Activated T-cell treated with anti-CD3 and anti-CD28 coated beads, Interleukin-2, amount 50 U/mL, for 72 hours (primary cell): ENCODE data around the gene GPR61. TPM values are rescaled to one million over a fixed set of nuclear protein-coding genes. Genes with fewer than 3 reads are reported as not detected.

Experiments used
- ATAC-seq, 2 donors: fragments of 150-1000 bp; cut with Tn5 transposase; replicated peaks in 1 of 2; 2 replicates each; pipeline ENCODE4 v1.10.0; 2021; ENCODE audit warnings: moderate library complexity in 2 of 2, mild to moderate bottlenecking in 1 of 2
- DNase-seq, 2 donors: peaks; one replicate each; pipeline ENCODE4 v3.0.0; 2021 to 2022; ENCODE audit warnings: mixed read lengths in 1 of 2
- H3K27ac Mint-ChIP-seq: one replicate; pipeline ENCODE4 v1.8.0; 2022; ENCODE audit warnings: mild to moderate bottlenecking, moderate library complexity, mixed read lengths
- H3K27me3 Mint-ChIP-seq: one replicate; pipeline ENCODE4 v1.8.0; 2022; ENCODE audit warnings: low read depth, mixed read lengths
- H3K36me3 Mint-ChIP-seq, 2 donors: one replicate each; pipeline ENCODE4 v1.8.0; 2022; ENCODE audit warnings: mixed read lengths in 2 of 2, mild to moderate bottlenecking in 1 of 2; ENCODE audit not compliant: insufficient read depth in 2 of 2
- H3K4me1 Mint-ChIP-seq: one replicate; pipeline ENCODE4 v1.8.0; 2022; ENCODE audit warnings: low read depth, mixed read lengths
- H3K4me3 Mint-ChIP-seq, 2 donors: one replicate each; pipeline ENCODE4 v1.8.0; 2022; ENCODE audit warnings: mild to moderate bottlenecking in 2 of 2, mixed read lengths in 2 of 2, moderate library complexity in 2 of 2
- H3K9me3 Mint-ChIP-seq, 2 donors: one replicate each; pipeline ENCODE4 v1.8.0; 2022; ENCODE audit warnings: mixed read lengths in 2 of 2
- total RNA-seq, 2 donors: library from RNA; stranded (reverse); gene quantifications; one replicate each; pipeline ENCODE4 v1.2.3, GENCODE V29; 2022

The GPR61 gene
- total RNA-seq, 2 donors from 2014 or later: not detected

DNA sequence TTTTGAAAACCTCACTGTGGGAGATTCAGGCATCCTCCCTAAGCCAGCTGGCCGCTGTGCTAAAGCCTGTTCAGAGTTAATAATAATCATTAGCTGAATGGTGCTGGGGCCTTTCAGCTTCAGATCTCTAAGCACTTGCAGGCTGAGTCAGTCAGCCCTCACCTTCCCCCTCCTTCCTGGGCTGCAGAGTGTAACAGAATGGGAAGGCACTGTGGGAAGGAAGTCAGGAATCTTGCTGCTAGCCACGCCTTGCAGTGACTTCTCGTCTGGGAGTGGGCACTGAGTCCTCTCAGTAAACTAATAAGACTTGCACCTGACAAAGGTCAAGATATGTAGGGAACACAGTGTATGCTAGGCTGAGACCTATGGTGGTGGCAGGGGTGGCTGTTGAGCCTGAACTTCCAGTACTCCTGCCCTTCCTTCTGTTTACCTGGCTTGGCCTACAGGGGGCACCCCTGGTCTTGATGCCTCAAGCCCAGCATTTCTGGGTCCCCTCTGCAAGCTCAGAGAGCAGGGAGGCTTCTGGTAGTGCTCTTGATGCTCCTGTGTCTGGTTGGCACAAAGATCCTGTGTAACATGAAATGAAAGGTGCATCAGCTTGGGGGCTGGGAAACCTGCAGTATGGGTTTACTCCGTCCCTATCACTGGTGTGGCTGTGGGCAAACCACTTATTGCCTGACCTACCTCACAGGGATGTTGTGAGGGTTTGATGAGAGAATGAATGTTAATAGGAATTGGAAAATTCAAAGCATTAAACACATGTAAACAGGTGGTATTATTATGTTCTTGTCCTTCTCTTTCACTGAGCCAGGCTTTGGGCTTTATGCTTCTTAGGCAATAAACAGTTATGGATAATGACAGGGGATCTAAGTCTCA lies 39.8 kb upstream of the GPR61 start:
- peak overlapping the region; percentile 38 for H3K27ac Mint-ChIP-seq
- no peaks in the 10 kb centered on the region for H3K27me3 Mint-ChIP-seq
- no peaks in the 10 kb centered on the region for H3K9me3 Mint-ChIP-seq
- DNase-seq: peak; percentile 56 to 70
- H3K4me1 Mint-ChIP-seq: peaks cover 91% of the 10 kb centered on the region
- H3K4me3 Mint-ChIP-seq: peak overlapping the region in 1 of 2 donors; percentile 20
- peaks cover 0 to 5% of the 10 kb centered on the region in 2 donors for H3K36me3 Mint-ChIP-seq
- peak in 1 of 2 donors; percentile 25 for ATAC-seq

DNA sequence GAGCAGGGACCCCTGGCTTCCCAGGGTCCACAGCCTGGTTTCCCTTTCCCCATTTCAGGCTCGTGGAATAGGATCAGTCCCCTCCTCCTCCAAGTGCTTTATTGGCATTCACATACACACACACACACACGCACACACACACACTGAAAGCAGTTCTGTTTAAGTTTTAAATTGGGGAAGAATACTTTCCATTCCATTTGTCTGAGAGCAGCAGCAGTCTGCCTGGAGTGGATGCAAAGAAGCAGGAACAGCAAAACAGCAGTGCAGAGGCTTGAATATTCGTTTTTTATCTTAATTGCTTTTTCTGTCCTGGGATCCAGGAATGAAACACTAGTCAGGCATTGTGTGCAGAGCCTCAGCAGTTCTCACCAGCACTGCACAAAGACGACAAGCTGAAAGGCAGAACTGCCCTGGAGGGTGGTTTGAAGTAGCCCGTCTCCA lies 38.7 kb upstream of the GPR61 start:
- DNase-seq: no peak
- Mint-ChIP-seq H3K4me3 (no peak overlapping the region), H3K27me3 (no peaks in the 10 kb centered on the region), H3K4me1 (peaks cover 86% of the 10 kb centered on the region), H3K27ac (no peak overlapping the region), H3K36me3 (peaks cover 0 to 5% of the 10 kb centered on the region in 2 donors), H3K9me3 (no peaks in the 10 kb centered on the region)
- no peak for ATAC-seq

DNA sequence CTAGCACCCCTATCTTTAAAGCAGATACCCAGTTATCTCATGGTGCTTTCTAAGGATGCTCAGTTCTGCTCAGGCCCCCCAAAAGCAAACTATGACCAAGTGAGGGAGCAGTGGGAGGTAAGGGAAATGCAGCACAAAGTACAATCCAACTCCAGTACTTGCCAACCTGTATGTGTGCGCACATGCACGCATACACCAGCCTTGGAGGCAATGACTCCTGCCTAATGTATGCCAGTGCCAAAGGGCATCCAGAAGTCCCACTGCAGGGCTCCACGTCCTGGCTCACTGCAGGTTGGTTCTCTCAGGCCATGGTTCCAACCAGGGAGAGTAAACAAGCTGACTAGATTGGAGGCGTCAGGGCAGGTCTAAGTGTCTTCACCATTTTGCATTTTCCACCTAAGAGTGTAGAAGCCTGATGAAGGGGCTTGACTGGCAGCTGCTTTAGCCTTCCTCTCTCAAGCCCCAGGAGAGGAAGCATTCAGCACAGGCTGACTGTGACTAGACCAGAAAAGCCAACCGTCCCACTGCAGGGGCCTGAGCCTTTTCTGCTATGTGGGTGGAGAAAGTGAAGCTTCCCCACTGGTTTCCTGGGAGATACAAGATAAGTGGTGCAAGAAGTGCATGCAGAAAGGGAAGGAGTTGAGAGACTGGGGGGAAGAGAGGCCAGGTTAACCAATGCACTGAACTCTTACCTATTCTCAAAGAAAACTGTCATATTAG lies 37.9 kb upstream of the GPR61 start:
- H3K4me1 Mint-ChIP-seq: peaks cover 80% of the 10 kb centered on the region
- H3K36me3 Mint-ChIP-seq: peaks cover 0 to 2% of the 10 kb centered on the region in 2 donors
- no peaks in the 10 kb centered on the region for H3K9me3 Mint-ChIP-seq
- DNase-seq: no peak
- H3K4me3 Mint-ChIP-seq: peak overlapping the region; percentile 60 to 75
- H3K27me3 Mint-ChIP-seq: no peaks in the 10 kb centered on the region
- ATAC-seq: no peak
- peak overlapping the region; percentile 63 for H3K27ac Mint-ChIP-seq

DNA sequence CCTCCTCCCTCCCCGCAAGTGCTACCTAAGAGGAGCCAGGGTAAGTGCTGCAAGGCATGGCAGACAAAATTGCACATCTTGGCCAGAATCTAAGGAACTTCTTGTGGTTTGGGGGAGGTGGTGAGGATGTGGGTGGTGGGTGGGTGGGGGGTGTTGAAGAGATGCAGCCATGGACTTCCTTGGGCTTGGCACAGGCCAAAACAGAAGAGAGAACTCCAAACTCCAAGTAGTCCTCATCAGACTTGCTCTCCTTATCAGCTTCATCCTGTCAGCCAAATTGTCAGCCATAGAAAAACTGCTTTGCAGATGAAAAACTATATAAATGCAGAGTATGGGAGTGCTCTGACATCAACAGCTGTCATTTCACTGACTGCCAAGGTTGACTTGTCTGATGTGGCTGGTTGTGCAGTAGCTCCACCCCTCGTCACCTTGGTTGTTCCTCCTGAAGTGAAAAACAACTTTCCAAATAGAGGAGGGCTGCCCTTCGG lies 37.3 kb upstream of the GPR61 start:
- Mint-ChIP-seq H3K4me3 (peak overlapping the region; percentile 60 to 75), H3K4me1 (peaks cover 82% of the 10 kb centered on the region), H3K27me3 (no peaks in the 10 kb centered on the region), H3K9me3 (no peaks in the 10 kb centered on the region), H3K27ac (peak overlapping the region; percentile 87), H3K36me3 (peaks cover 0 to 2% of the 10 kb centered on the region in 2 donors)
- peak; percentile 66 to 72 for ATAC-seq
- peak; percentile 35 to 43 for DNase-seq

DNA sequence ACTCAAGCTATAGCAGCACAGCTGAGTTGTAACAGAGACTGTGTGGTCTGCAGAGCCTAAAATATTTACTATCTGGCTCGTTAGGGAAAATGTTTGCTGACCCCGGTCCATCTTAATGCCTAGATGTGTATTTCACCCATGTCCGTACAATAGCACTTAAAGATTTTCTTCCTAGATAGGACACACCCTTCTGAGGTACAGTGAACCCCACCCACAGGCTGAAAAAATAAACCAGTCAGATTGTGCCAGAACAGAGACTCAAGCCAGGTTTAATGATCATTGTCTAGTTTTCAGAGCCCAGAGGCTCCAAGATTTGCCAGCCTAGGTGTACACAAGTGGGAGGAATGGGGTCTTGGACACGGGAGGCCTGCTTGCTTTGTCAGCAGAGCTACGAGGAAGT lies 35.7 kb upstream of the GPR61 start:
- H3K27me3 Mint-ChIP-seq: no peaks in the 10 kb centered on the region
- H3K4me3 Mint-ChIP-seq: peak overlapping the region; percentile 53 to 61
- DNase-seq (no peak), ATAC-seq (no peak)
- H3K36me3 Mint-ChIP-seq: peaks cover 0 to 2% of the 10 kb centered on the region in 2 donors
- no peaks in the 10 kb centered on the region for H3K9me3 Mint-ChIP-seq
- H3K27ac Mint-ChIP-seq: peak overlapping the region; percentile 75
- H3K4me1 Mint-ChIP-seq: peaks cover 79% of the 10 kb centered on the region

DNA sequence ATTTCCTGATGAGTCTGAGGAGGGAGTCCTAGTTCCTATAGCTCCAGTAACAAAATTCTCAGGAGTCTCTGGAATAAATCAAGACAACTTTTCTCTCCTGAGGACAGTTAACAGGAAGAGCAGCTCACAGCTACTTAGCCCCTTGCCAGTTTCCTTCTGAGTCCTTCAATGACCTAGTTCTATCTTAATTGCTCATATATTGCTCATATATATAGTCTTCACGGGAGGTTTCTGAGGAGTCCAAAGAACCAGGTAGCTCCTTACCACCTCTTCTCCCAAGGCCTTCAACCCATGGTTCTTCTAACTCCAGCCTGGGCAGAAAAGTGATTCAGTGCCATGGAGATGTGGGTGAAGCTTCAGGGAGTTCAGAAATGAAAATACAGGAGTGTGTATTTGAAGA lies 34.7 kb upstream of the GPR61 start:
- ATAC-seq (peak; percentile 54 to 70), DNase-seq (no peak)
- H3K9me3 Mint-ChIP-seq: no peaks in the 10 kb centered on the region
- peaks cover 73% of the 10 kb centered on the region for H3K4me1 Mint-ChIP-seq
- peak overlapping the region; percentile 7 to 39 for H3K4me3 Mint-ChIP-seq
- peak overlapping the region; percentile 48 for H3K27ac Mint-ChIP-seq
- H3K36me3 Mint-ChIP-seq: peaks cover 0 to 2% of the 10 kb centered on the region in 2 donors
- H3K27me3 Mint-ChIP-seq: no peaks in the 10 kb centered on the region

DNA sequence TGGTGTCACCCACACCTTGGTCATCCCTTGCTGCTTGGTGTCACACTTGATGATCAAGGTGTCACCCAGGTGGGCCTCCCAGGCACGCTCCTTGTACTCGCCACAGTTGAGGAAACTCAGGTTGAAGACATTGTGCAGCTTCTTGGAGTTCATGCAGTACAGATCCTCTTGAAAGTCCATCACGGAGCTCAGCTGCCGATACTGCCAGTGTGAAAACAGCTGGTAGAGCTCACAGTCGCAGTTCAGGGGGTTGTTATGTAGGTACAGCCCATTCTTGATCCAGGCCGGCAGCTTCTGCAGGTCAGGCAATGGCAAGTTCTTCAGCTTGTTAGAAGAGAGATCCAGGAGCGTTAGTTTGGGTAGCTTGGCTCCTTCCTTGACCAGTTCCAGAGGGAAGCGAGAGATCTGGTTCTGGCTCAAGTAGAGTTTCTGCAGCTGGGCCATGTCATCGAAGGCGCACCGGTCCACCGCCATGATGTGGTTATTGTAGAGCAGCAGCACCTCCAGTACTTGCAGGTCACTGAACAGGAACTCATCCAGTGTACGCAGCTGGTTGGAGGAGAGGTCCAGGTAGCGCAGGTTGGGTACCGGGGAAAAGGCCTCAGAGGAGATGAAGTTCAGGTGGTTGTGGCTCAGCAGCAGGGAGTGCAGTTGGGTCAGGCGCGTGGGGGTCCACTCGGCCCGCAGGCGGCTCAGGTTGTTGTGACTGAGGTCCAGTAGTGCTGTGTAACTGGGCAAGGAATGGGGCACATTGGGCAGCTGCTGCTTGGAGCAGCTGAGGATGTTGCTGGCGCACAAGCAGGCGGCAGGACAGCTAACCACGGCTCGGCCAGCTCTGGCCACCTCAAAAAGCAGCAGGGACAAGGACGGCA lies 31.4 kb upstream of the GPR61 start:
- no peaks in the 10 kb centered on the region for H3K27me3 Mint-ChIP-seq
- H3K27ac Mint-ChIP-seq: no peak overlapping the region
- no peaks in the 10 kb centered on the region for H3K36me3 Mint-ChIP-seq
- H3K9me3 Mint-ChIP-seq: no peaks in the 10 kb centered on the region
- peak overlapping the region; percentile 86 to 89 for H3K4me3 Mint-ChIP-seq
- peaks cover 56% of the 10 kb centered on the region for H3K4me1 Mint-ChIP-seq
- ATAC-seq: no peak
- no peak for DNase-seq

DNA sequence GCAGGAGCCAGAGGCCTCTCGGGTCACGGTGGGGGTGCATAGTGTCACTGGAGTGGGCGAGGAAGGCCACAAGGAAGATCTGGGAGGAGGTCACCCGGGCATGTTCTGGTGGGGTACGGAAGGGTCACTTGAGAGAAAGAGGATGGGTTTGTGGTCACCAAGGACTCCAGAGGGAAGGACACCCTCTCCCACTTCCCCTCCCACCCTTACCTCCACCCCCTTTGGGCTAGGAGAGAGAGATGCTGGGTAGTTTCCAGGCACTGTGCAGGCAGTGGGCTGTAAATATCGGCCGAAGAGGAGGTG lies 30.8 kb upstream of the GPR61 start:
- no peaks in the 10 kb centered on the region for H3K9me3 Mint-ChIP-seq
- ATAC-seq (no peak), DNase-seq (no peak)
- H3K36me3 Mint-ChIP-seq: no peaks in the 10 kb centered on the region
- H3K4me1 Mint-ChIP-seq: peaks cover 53% of the 10 kb centered on the region
- no peaks in the 10 kb centered on the region for H3K27me3 Mint-ChIP-seq
- peak overlapping the region; percentile 41 for H3K27ac Mint-ChIP-seq
- peak overlapping the region; percentile 86 to 89 for H3K4me3 Mint-ChIP-seq

DNA sequence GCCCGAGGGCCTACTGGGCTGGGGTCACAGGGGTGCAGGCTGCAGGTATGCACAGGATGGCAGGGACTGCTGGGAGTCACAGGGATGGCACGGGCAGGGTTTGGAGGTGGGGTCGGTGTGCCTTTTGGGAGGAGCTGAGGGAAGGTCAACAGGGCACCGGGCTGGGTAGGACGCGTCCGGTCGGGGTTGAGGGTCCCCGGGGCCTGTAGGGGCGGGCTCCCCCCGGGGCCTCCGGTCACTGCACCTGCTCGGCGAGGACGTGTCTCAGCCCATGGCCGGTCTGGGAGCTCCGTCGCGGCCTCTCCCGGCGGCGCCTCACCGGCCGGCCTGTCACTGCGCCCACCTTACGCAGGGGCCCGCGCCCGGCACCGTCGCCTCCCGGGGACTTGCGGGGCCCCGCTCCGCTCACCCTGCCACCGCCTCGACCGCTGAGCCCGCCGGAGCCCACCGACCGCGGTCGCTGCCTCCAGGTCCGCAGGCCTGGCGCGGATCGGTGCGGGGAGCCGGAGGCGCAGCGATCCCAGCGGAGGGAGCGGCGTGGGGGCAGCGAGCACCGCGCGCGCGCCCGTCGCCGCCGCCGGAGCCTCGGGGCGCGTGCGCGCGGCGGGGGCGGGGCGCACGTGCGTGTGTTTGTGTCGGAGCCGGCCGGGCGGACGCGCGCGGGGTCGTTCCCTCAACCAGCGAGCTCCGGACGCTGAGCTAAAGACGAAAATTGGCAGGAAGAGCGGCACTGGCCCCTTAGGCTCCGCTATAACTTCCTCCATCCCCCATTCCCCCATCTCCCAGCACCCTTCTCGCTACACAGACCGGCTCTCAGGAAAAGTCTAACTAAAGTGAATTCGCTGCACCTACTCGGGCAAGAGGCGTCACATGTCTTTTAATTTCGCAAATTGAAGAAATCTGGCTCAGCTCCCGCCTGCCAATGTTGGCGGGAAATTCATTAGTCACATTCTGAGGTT lies 30.2 kb upstream of the GPR61 start, which contains the start of gene AMIGO1:
Gene AMIGO1 (minus strand): TSS at position 552 of the 959 bp plus-strand sequence. CDS start 815 bp downstream, outside the sequence.
- Mint-ChIP-seq H3K36me3 (no peaks in the 10 kb centered on the region), H3K4me1 (peaks cover 47% of the 10 kb centered on the region)

DNA sequence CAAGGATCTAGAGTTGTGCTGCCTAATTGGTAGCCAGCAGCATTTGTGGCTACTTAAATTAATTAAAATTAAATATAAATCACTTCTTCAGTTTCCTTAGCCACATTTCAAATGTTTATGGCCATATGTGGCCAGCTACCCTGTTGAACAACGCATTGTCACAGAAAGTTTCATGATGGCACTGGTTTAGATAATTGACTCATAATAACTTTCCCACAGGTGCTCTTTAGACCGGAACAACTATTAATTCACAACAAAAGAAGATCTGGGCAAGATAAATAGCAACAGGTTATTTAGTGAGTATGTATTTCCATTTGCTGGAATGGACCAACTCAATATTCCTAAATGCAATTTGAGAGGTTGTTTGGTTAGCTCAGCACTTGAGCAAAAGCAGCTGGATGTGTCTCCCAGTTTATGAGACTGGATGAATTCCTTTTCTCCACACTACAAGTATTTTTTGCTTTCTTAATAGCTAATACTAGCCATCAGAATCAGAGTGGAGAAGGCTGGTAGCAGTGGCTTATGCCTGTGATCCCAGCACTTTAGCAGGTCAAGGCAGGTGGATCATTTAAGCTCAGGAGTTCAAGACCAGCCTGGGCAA lies 26.5 kb upstream of the GPR61 start:
- no peaks in the 10 kb centered on the region for H3K36me3 Mint-ChIP-seq
- H3K27ac Mint-ChIP-seq: no peak overlapping the region
- no peaks in the 10 kb centered on the region for H3K9me3 Mint-ChIP-seq
- no peaks in the 10 kb centered on the region for H3K27me3 Mint-ChIP-seq
- H3K4me3 Mint-ChIP-seq: no peak overlapping the region
- ATAC-seq: no peak
- DNase-seq: no peak
- H3K4me1 Mint-ChIP-seq: peaks cover 27% of the 10 kb centered on the region

More for the DNA sequence above, 30.2 kb upstream of the GPR61 start, which contains the start of gene AMIGO1:
- Mint-ChIP-seq H3K27me3 (no peaks in the 10 kb centered on the region), H3K27ac (peak within 1 kb of the TSS; percentile 41), H3K4me3 (peak within 1 kb of the TSS; percentile 86 to 89), H3K9me3 (no peaks in the 10 kb centered on the region)
- DNase-seq (peak; percentile 68 to 73), ATAC-seq (peak; percentile 72 to 75)

DNA sequence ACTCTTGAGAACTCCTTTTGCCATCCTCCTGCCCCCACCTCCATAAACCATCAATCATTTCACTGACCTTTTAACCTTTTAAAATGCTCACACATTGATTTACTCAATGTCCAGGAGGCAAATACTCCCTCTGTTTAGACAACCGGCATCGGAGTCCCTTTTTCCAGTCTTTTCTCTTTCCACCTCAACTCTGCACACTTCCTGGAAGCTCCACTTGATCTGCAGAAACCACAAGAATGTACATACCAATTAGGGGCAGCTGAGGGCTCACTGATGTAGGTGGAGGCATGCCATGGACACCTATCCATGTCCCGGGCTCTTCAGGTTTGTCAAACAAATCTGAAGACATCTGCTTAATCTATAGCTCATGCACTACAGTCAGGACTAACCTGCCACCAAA lies 24.8 kb upstream of the GPR61 start:
- H3K36me3 Mint-ChIP-seq: no peaks in the 10 kb centered on the region
- DNase-seq: no peak
- ATAC-seq: no peak
- H3K4me1 Mint-ChIP-seq: peaks cover 16% of the 10 kb centered on the region
- no peak overlapping the region for H3K4me3 Mint-ChIP-seq
- no peaks in the 10 kb centered on the region for H3K27me3 Mint-ChIP-seq
- no peaks in the 10 kb centered on the region for H3K9me3 Mint-ChIP-seq
- no peak overlapping the region for H3K27ac Mint-ChIP-seq
